ENCODE results near the gene PTPN3.

Gene PTPN3

GRCh38 chr9:109475526-109475925 lies 22.6 kb downstream of the PTPN3 start:
- DNase-seq = no peak

DNA sequence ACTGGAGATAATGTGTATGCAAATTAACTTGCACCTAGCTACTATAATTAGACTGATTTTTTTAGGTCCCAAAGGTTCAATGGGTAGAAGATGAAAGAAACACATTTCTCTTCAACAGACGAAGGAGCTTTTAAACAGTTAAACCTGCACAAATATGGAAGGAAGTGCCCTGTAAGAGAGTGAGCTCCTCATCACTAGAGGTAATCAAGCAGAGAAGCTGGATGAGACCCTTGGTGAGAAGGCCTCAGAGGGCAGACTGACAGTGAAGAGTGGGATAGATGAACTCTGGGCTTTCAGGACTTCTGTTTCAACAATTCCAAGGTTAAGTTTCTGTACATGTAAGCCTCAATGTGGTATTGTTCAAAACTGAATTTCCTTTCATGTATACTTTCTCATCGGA lies 23.2 kb downstream of the PTPN3 start:
- no peak for DNase-seq

- no peak for DNase-seq
These were observed 23.9 kb downstream of the PTPN3 start for GRCh38 chr9:109474170-109474569.

DNA sequence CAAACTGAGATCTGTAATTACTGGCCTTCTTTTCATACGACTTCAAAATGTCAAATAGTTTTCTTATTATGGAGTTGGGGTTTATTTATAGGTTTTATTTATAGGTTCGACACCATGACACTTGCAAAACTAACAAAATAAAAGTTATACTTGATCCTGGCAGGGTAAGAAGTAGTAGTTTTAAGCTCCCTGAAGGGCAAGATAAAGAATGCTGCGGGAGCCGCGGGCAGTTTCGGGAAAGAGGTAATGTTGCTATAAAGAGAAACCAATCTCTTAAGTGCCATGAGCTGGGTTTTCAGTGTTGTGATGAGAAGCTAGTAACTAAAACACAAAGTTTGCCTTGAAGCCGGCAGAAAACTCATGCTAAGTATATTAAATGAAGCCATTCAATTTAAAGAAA lies 24.8 kb downstream of the PTPN3 start:
- DNase-seq = no peak

DNA sequence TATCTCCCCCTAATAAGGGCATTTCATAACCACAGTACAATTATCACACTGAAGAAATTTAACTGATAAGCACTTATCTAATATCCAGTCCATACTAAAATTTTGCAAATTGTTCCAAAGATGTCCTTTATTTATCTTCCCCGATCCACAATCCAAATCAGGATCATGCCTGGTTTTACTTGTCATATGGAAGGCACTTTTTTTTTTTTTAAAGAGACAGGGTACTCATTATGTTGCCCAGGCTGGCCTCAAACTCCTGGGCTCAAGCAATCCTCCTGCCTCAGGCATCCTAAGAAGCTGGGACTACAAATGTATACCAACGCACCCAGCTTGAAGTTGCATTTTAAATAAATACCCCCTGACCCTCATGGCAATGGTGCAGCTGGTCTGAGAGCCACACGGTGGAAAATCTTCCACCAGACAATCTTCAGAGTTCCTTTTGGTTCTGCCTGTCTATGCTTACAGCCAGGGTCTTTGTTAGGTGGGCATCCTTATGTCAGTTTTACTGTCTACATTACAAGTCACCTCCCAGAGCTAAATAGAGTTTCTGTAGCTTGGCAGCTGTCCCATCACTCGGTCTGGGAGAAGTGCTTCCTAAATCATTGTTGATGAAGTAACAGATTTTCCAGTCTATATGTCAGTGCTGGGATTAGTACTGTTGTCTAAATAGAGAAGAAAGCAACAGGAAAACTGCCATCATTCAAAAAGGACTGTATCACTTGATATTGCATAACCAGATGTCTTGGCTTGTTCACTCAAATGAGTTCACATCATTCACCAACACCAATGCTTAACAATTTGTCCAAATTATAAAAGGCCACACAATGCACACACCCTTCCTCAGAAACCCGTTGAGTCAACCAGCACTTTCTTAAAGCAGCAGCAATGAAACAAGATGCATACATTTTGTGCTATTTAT lies 26.4 kb downstream of the PTPN3 start:
- DNase-seq = no peak

DNA sequence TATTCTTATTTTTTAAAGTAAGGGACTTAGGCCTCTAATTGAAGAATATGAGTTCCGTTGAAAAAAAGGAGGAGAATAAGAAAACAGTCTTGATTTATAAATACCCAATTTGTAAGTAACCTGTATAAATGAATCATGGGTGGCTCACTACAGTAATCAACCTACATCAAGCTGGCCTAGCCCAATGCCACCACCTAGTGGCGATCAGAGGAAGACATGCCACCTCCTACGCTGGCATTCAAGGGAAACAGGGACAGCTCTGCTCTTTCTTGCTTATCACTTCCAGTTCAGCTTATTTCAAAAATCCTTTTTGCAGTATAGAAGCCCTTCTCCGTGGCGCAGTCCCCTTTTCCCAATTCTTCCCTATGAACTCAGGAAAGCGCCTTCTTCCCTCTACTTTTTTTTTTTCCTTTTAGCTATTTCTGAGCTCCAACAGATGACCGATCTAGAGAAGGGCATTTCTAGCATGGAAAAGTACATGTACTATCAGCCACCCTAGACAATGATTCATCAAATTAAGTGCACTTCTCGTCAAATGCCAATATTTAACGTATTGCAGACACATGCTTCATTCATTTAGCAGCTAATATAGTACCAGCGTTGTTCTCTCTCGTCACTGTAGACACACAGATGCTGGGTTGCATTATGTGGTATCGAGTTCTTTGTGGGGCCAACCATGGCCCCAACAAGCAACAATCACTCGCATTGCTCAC lies 28.3 kb downstream of the PTPN3 start:
- DNase-seq = peak; percentile 74

GRCh38 chr9:109468927-109469326 lies 29.2 kb downstream of the PTPN3 start:
- no peak for DNase-seq

GRCh38 chr9:109467936-109468335 lies 30.2 kb downstream of the PTPN3 start:
- no peak for DNase-seq

- DNase-seq = no peak
These were observed 31.2 kb downstream of the PTPN3 start for GRCh38 chr9:109466623-109467590.

- no peak for DNase-seq
These were observed 34.0 kb downstream of the PTPN3 start for GRCh38 chr9:109463924-109464625.

DNA sequence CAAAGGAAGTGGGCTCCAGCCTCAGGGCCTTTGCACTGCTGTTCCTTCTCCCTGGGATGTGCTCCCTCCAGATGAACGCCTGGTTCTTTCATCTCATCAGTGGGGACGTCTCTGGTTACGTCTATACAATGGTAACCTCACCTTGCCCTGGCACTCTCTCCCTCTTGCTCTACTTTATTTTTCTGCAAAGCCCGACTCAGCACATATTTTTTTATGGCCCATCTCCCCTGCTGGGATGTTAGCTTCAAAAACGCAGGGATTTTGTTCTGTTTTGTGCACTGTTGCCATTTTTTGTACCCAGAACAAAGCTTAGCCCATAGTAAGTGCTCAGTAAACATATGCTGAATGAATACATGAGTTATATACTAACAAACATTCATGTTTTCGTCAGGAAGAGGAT lies 37.5 kb downstream of the PTPN3 start:
- DNase-seq = no peak

DNA sequence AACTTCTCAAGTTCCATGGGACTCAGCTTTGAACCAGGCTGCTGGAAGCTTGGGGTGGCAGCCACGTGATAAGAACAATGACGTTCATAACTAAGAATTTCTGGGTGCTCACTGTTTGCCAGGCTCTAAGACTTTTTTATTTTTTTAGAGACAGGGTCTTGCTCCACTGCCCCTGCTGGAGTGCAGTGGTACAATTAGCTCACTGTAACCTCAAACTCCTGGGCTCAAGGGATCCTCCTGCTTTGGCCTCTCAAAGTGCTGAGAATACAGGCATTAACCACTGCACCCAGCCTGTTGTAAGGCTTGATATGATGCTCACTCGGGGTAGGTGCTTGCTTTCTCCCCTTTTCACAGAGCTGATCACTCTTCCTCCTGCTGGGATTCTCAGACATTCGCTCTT lies 38.7 kb downstream of the PTPN3 start:
- DNase-seq = no peak

- no peak for DNase-seq
These were observed 39.5 kb downstream of the PTPN3 start for GRCh38 chr9:109458453-109459211.

DNA sequence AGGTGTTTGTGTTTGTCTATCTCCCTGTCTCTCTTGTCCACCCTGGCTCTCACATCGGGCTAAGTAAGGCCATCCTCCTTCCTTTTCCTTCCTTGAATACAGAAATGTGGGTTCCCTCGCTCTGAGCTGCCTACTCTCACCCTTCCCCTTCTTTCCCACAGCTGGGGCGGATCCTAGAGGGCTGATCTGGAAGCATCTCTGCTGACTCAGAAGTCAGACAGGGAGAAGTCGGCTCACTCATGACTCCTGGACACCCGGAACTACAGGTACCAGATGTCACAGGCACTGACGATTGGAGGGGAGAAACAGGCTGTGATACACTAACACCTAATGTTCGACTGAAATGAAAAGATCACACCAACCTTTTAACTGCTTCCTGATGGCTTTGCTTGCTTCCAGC lies 41.3 kb downstream of the PTPN3 start:
- DNase-seq = no peak

DNA sequence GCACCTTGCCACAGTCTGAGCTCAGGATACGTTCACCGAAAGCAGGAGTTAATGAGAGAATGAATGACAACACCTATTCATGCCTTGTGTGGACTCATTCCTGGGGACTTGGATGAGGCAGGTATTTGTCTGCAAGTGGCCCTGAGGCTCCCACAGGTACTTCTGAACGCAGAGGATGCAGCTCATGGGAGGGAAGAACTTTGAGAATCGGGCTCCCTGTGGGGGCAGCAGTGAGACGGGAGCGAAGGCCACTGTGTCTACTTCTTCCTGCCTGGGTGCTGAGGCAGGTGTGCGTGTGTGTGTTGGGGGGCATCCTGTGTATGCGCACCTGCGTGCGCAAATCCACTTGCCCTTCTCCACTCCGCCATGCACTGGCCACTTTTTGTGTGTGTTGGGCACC lies 42.2 kb downstream of the PTPN3 start:
- DNase-seq = no peak

GRCh38 chr9:109455391-109455790 lies 42.7 kb downstream of the PTPN3 start:
- DNase-seq = no peak

- no peak for DNase-seq
These were observed 43.4 kb downstream of the PTPN3 start for GRCh38 chr9:109454601-109455155.

DNA sequence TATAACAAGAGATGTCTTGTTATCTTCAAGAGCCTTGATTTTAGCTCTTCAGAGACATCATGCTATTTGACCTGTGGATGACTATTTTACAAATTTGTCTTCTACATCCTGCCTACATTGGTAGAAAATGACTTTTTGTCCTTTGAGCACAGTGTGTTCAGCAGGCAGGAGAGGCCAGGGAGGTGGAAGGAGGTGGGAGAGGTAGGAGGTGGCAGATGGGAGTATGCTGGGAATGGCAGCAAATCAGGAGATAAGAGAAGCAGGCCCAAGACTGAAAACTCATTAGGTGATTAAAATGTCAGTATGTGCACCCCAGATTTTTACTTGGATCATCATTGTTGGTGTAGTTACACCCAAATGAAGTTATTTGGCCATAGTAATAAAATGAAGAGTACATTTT lies 44.1 kb downstream of the PTPN3 start:
- DNase-seq = no peak

GRCh38 chr9:109453210-109453842 lies 44.8 kb downstream of the PTPN3 start:
- no peak for DNase-seq

DNA sequence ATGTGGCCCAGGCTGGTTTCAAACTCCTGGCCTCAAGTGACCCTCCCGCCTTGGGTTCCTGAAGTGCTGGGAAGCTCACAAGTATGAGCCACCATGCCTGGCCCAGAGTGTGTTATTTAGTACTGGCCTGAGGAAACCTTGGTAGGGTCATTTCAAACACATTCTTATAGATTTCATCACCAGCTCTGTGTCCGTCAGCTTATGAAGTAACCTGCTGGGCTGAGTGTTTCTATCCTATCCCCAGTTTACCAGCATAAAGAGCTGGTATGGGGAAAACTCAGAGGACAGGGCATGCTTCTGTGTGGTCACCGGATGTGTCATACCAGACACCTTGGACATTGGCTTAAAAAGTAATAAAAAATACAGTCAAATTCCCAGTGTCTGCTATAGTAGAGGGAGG lies 45.3 kb downstream of the PTPN3 start:
- DNase-seq = no peak

All from activated CD8-positive, alpha-beta memory T cell treated with anti-CD3 and anti-CD28 coated beads for 24 hours (primary cell).